Right lobe of liver (tissue), 6 donors: ENCODE results near the gene RNF17. TPM values are rescaled to one million over a fixed set of nuclear protein-coding genes. Genes with fewer than 3 reads are reported as not detected.
A peak's percentile ranks its signal among the peaks of the same experiment; 100 is the strongest.

Experiments
- ATAC-seq, 4 donors: fragments of 200-7000 bp; cut with Tn5 transposase; one replicate each; pipeline ENCODE4 v1.9.1; 2020; ENCODE audit warnings: mild to moderate bottlenecking in 4 of 4, moderate library complexity in 4 of 4
- DNase-seq, 3 donors: peaks; one replicate each; pipeline ENCODE4 v3.0.0-alpha.2; 2020
- H3K27ac ChIP-seq, 3 donors: fragments of 200-600 bp; one replicate each; pipeline ENCODE4 v1.8.0; 2022
- H3K27me3 ChIP-seq, 2 donors: fragments of 200-600 bp; one replicate each; pipeline ENCODE4 v1.8.0; 2022
- H3K36me3 ChIP-seq, 4 donors: fragments of 200-600 bp; sonication (generic) in 1 of 4; one replicate each; pipeline versions ENCODE4 v1.5.1 to v1.8.0; 2017 to 2022; ENCODE audit warnings: control low read depth in 1 of 4
- H3K4me1 ChIP-seq, 4 donors: fragments of 200-600 bp; sonication (generic) in 1 of 4; one replicate each; pipeline versions ENCODE4 v1.5.1 to v1.8.0; 2017 to 2022; ENCODE audit warnings: control low read depth in 1 of 4
- H3K4me3 ChIP-seq, 3 donors: fragments of 200-600 bp; one replicate each; pipeline ENCODE4 v1.8.0; 2022
- H3K9me3 ChIP-seq, 4 donors: fragments of 200-600 bp; sonication (generic) in 1 of 4; one replicate each; pipeline versions ENCODE4 v1.5.1 to v1.8.0; 2017 to 2022; ENCODE audit warnings: control low read depth in 1 of 4
- CTCF ChIP-seq, 4 donors: fragments of 200-600 bp in 3 of 4; fragments of 450-650 bp in 1 of 4; IDR thresholded peaks; one replicate each; pipeline versions ENCODE4 v1.5.1 to v1.8.0; 2016 to 2022; ENCODE audit warnings: antibody characterized with exemption in 4 of 4, mild to moderate bottlenecking in 2 of 4
- POLR2A ChIP-seq: fragments of 450-650 bp; IDR thresholded peaks from one replicate; pipeline ENCODE4 v1.6.1; 2017; ENCODE audit warnings: antibody characterized with exemption, mild to moderate bottlenecking
- WGBS: methylation state at CpG from one replicate; pipeline ENCODE4 v1.1.6; 2018; ENCODE audit warnings: low coverage, low lambda C conversion rate; ENCODE audit not compliant: insufficient coverage; ENCODE audit errors: missing lambda C conversion rate; 5-methylcytosine and 5-hydroxymethylcytosine counted together
- intact Hi-C, 2 donors: fragments of 100-400 bp; cut with DNase I; formaldehyde crosslinking; loops; one replicate each; pipeline versions ENCODE4 v1.11.2 to v1.14.1; 2022
- total RNA-seq, 6 experiments: library from RNA; depleted of rRNA in 2 of 6; stranded (reverse); fragments of >200 nt in 2 of 6; fragmentation: NEBNext Ultra II Directional in 3 of 6; extraction: Animal tissue kit (Norgen Biotek cat#: 25700) in 3 of 6; gene quantifications; one replicate each; pipeline versions ENCODE4 v1.1.0 to v1.2.4, GENCODE V29; 2016 to 2023
- donor health status: DM: no; HTN: yes; CAD: no.
- donor health status: DM: no; HTN: no; CAD: no.
- donor health status: DM: no; HTN: no; CAD: no.
- donor health status: DM: no; HTN: yes; CAD: no.
- donor health status: DM: no; HTN: yes; CAD: no.

Gene RNF17
- total RNA-seq, 6 experiments from 2014 or later, result not detected

- no peak for ATAC-seq
- 97% methylated on average over 10 of the region's 18 CpGs for WGBS
- intact Hi-C loops, result no loop called here
Observed at GRCh38 chr13:24891476-24892108, 127.6 kb downstream of the RNF17 start.

GRCh38 chr13:24892829-24893228 lies 128.9 kb downstream of the RNF17 start:
- H3K27me3 ChIP-seq, result no peaks in the 10 kb centered on the region
- H3K27ac ChIP-seq, result no peak overlapping the region
- DNase-seq (no peak), ATAC-seq (no peak)
- no peaks in the 10 kb centered on the region for H3K9me3 ChIP-seq
- H3K36me3 ChIP-seq, result no peaks in the 10 kb centered on the region
- no peak overlapping the region for H3K4me3 ChIP-seq
- 82% methylated on average over 7 of the region's 7 CpGs for WGBS
- H3K4me1 ChIP-seq, result no peaks in the 10 kb centered on the region
- intact Hi-C loops, result no loop called here
- no peak for TF ChIP-seq CTCF (IDR thresholded peaks at IDR 0.05)
- TF ChIP-seq POLR2A, result no peak

More at GRCh38 chr13:24891476-24892108, 127.6 kb downstream of the RNF17 start:
- TF ChIP-seq CTCF (IDR thresholded peaks at IDR 0.05), result no peak
- no peak for TF ChIP-seq POLR2A
- no peak for DNase-seq
- Histone ChIP-seq H3K4me3 (no peak overlapping the region), H3K27ac (no peak overlapping the region), H3K4me1 (no peaks in the 10 kb centered on the region), H3K27me3 (no peaks in the 10 kb centered on the region), H3K9me3 (no peaks in the 10 kb centered on the region), H3K36me3 (no peaks in the 10 kb centered on the region)

- Histone ChIP-seq H3K27me3 (no peaks in the 10 kb centered on the region), H3K9me3 (no peaks in the 10 kb centered on the region), H3K4me1 (no peaks in the 10 kb centered on the region), H3K36me3 (no peaks in the 10 kb centered on the region), H3K27ac (no peak overlapping the region), H3K4me3 (no peak overlapping the region)
- 98% methylated on average over 11 of the region's 12 CpGs for WGBS
- TF ChIP-seq POLR2A (no peak), CTCF (IDR thresholded peaks at IDR 0.05) (no peak)
- no peak for DNase-seq
- peak in 1 of 4 donors; percentile 10 for ATAC-seq
- intact Hi-C loops, result no loop called here
Observed at GRCh38 chr13:24893863-24894262, 129.9 kb downstream of the RNF17 start.

GRCh38 chr13:24894277-24894971 lies 130.5 kb downstream of the RNF17 start:
- WGBS, result 93% methylated on average over 19 of the region's 29 CpGs
- Histone ChIP-seq H3K27ac (no peak overlapping the region), H3K27me3 (no peaks in the 10 kb centered on the region), H3K4me1 (no peaks in the 10 kb centered on the region), H3K4me3 (no peak overlapping the region), H3K36me3 (no peaks in the 10 kb centered on the region), H3K9me3 (no peaks in the 10 kb centered on the region)
- intact Hi-C loops, result no loop called here
- no peak for TF ChIP-seq CTCF (IDR thresholded peaks at IDR 0.05)
- no peak for TF ChIP-seq POLR2A
- ATAC-seq (no peak), DNase-seq (no peak)
